PC-3 (cell line): ENCODE data around the gene ARL4D. TPM values are rescaled to one million over a fixed set of nuclear protein-coding genes. Genes with fewer than 3 reads are reported as not detected.

Experiments used
- ATAC-seq: fragments of 200-7000 bp; cut with Tn5 transposase; 2 replicates; pipeline ENCODE4 v1.9.1; 2020; ENCODE audit warnings: mild to moderate bottlenecking, moderate library complexity
- BruUV-seq: library from RNA; stranded (reverse); fragments of 400-500 nt; replicated peaks from 2 replicates; lab custom pipeline; 2021; lab: Mats Ljungman, UMichigan
- CTCF ChIA-PET: fragments of 300-600 bp; sonication (Branson Sonifier 250); formaldehyde crosslinking; loops from one replicate; lab custom pipeline; 2022; ENCODE audit warnings: antibody characterized with exemption; lab: Charles Lee
- POLR2A ChIA-PET: fragments of 300-600 bp; sonication (Branson Sonifier 250); formaldehyde crosslinking; loops from one replicate; lab custom pipeline; 2022; ENCODE audit warnings: antibody characterized with exemption; ENCODE audit not compliant: unreplicated experiment; lab: Charles Lee
- DNase-seq: peaks from one replicate; pipeline ENCODE4 v3.0.0-alpha.2; 2015
- H2AFZ ChIP-seq: fragments of 300-600 bp; sonication (generic); 2 replicates; pipeline ENCODE4 v1.6.0; 2016; ENCODE audit warnings: antibody characterized with exemption, low read length
- H3F3A ChIP-seq: fragments of 300-600 bp; sonication (generic); one replicate; pipeline ENCODE4 v1.6.0; 2017; ENCODE audit warnings: antibody characterized with exemption, low read length, control low read depth, mild to moderate bottlenecking; ENCODE audit not compliant: unreplicated experiment
- H3K27ac ChIP-seq: fragments of 300-600 bp; sonication (generic); 2 replicates; pipeline ENCODE4 v1.5.1; 2016; ENCODE audit warnings: mild to moderate bottlenecking, low read length
- H3K27me3 ChIP-seq: fragments of 300-600 bp; sonication (generic); 2 replicates; pipeline ENCODE4 v1.6.1; 2016; ENCODE audit warnings: low read length, mixed read lengths
- H3K36me3 ChIP-seq: fragments of 300-600 bp; sonication (generic); 2 replicates; pipeline ENCODE4 v1.6.1; 2016; ENCODE audit warnings: low read depth, mixed run types, low read length, mixed read lengths
- H3K4me1 ChIP-seq: fragments of 300-600 bp; sonication (generic); 2 replicates; pipeline ENCODE4 v1.5.1; 2016; ENCODE audit warnings: low read length; ENCODE audit not compliant: insufficient read depth
- H3K4me2 ChIP-seq: fragments of 300-600 bp; sonication (generic); 2 replicates; pipeline ENCODE4 v1.6.0; 2016; ENCODE audit warnings: low read length
- H3K4me3 ChIP-seq: fragments of 300-600 bp; sonication (generic); 2 replicates; pipeline ENCODE4 v1.5.1; 2016; ENCODE audit warnings: mild to moderate bottlenecking, low read length, mixed read lengths
- H3K79me2 ChIP-seq: fragments of 300-600 bp; sonication (generic); 2 replicates; pipeline ENCODE4 v1.6.1; 2017; ENCODE audit warnings: low read length, mixed read lengths
- H3K9ac ChIP-seq: fragments of 300-600 bp; sonication (generic); 2 replicates; pipeline ENCODE4 v1.6.0; 2016; ENCODE audit warnings: mild to moderate bottlenecking, low read length
- H3K9me2 ChIP-seq: fragments of 300-600 bp; sonication (generic); replicated peaks from 2 replicates; pipeline ENCODE4 v1.6.1; 2016; ENCODE audit warnings: mixed run types, low read length, mixed read lengths
- H3K9me3 ChIP-seq: fragments of 300-600 bp; sonication (generic); 2 replicates; pipeline ENCODE4 v1.6.1; 2016; ENCODE audit warnings: low read length, mixed read lengths
- H4K20me1 ChIP-seq: fragments of 300-600 bp; sonication (generic); 2 replicates; pipeline ENCODE4 v1.6.1; 2016; ENCODE audit warnings: low read length, mixed read lengths
- EZH2 ChIP-seq: fragments of 300-600 bp; sonication (generic); IDR thresholded peaks from one replicate; pipeline ENCODE4 v1.6.1; 2017; ENCODE audit warnings: antibody characterized with exemption, mild to moderate bottlenecking, low read length; ENCODE audit not compliant: unreplicated experiment
- EZH2phosphoT487 ChIP-seq: fragments of 300-600 bp; sonication (generic); IDR thresholded peaks from 2 replicates; pipeline ENCODE4 v1.6.1; 2018; ENCODE audit warnings: mild to moderate bottlenecking, antibody characterized with exemption, low read length, borderline replicate concordance
- intact Hi-C: fragments of 100-400 bp; cut with micrococcal nuclease; formaldehyde crosslinking; loops from 2 replicates; pipeline ENCODE4 v1.9.0; 2023
- total RNA-seq: library from RNA; depleted of rRNA; stranded (reverse); fragments of >200 nt; gene quantifications from 2 replicates; pipeline ENCODE4 v1.2.3, GENCODE V29; 2014
- TF ChIP-seq, protein P1 (sequence below): fragments of 300-600 bp; sonication (generic); conservative IDR thresholded peaks from 2 replicates; pipeline ENCODE4 v1.5.1; 2017; ENCODE audit warnings: antibody characterized with exemption, low read depth, mild to moderate bottlenecking, low read length

Gene ARL4D
- total RNA-seq, 1 experiment from 2014 or later = 14.3 TPM

DNA sequence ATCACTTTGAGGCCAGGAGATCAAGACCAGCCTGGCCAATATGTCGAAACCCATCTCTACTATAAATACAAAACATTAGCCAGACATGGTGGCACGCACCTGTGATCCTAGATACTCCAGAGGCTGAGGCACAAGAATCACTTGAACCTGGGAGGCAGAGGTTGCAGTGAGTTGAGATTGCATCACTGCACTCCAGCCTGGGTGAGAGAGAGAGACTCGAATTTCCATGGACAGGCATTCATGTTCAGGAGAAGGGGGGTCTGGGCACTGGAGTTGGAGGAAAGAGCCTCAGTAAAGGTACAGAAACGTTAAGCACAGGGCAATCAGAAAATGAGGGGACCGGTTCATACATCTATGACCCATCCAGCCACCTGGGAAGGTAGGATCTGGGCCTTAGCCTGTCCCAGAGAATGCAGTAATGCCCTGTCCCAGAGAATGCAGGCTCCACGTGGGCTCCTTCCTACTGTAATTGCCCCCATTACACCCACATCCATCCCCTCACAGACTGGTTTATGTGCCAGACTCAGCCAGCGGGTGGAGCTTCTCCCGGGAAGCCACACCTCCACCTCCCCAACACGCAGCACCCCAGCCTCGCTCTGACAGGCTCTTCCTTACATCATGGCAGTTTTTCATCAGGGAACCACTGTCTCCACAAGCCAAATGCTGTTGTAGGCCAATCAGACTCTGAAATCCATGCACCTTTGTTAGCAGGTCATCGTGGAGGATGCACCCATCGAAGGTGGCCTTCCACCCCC is 21.6 kb upstream of the ARL4D start:
- intact Hi-C loops = no loop called here
- DNase-seq = no peak
- POLR2A ChIA-PET = no interaction called here

DNA sequence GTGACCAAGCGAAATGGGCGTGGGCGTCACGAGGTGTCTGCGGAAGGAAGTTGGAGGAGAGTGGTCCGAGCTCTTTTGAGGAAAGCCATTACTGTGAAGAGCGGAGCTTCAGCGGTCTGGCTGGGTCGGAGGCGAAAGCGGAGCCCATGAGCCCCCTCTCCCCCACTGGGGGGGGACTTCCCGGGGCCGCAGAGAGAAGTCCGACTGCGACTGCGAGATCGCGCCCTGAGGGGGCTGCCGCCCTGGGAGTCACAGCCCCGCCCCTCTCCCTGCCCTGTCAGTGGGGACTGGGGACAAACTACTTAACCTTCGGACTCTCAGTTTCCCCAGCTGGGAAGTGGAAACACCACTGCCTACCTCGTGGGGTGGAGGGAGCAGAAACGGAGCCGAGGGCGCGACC is 20.0 kb upstream of the ARL4D start:
- no TSS peak for BruUV-seq
- H2AFZ ChIP-seq = no peak overlapping the region
- H3K27me3 ChIP-seq = no peaks in the 10 kb centered on the region
- no peak for DNase-seq
- 0 out of 2 replicates have a peak, but pooled peaks cover 5% of the 10 kb centered on the region for H3K9me3 ChIP-seq
- no peaks in the 10 kb centered on the region for H3K79me2 ChIP-seq
- no peak overlapping the region for H3K4me2 ChIP-seq
- no peaks in the 10 kb centered on the region for H3K36me3 ChIP-seq
- ChIA-PET POLR2A (interaction anchor here (0.6 kb wide), 1 partner anchor 11 kb away, joined by 7 read pairs; no protein-coding TSS in a partner anchor), CTCF (no interaction called here)
- intact Hi-C loops = no loop called here
- TF ChIP-seq EZH2phosphoT487 (no peak), EZH2 (no peak)
- TF ChIP-seq, protein P1, sequence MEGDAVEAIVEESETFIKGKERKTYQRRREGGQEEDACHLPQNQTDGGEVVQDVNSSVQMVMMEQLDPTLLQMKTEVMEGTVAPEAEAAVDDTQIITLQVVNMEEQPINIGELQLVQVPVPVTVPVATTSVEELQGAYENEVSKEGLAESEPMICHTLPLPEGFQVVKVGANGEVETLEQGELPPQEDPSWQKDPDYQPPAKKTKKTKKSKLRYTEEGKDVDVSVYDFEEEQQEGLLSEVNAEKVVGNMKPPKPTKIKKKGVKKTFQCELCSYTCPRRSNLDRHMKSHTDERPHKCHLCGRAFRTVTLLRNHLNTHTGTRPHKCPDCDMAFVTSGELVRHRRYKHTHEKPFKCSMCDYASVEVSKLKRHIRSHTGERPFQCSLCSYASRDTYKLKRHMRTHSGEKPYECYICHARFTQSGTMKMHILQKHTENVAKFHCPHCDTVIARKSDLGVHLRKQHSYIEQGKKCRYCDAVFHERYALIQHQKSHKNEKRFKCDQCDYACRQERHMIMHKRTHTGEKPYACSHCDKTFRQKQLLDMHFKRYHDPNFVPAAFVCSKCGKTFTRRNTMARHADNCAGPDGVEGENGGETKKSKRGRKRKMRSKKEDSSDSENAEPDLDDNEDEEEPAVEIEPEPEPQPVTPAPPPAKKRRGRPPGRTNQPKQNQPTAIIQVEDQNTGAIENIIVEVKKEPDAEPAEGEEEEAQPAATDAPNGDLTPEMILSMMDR = no peak
- H4K20me1 ChIP-seq = no peaks in the 10 kb centered on the region
- H3F3A ChIP-seq = no peaks in the 10 kb centered on the region
- no peak overlapping the region for H3K27ac ChIP-seq
- no peak for ATAC-seq
- no peak overlapping the region for H3K4me3 ChIP-seq
- no peak overlapping the region for H3K9ac ChIP-seq
- H3K4me1 ChIP-seq = no peaks in the 10 kb centered on the region
- H3K9me2 ChIP-seq = no peaks in the 10 kb centered on the region

More for the DNA sequence above, 21.6 kb upstream of the ARL4D start:
- no peak overlapping the region for H3K4me3 ChIP-seq
- no peak overlapping the region for H3K4me2 ChIP-seq
- H4K20me1 ChIP-seq = no peaks in the 10 kb centered on the region
- no peaks in the 10 kb centered on the region for H3K36me3 ChIP-seq
- H3K27me3 ChIP-seq = no peaks in the 10 kb centered on the region
- H2AFZ ChIP-seq = no peak overlapping the region
- ATAC-seq = no peak
- no peaks in the 10 kb centered on the region for H3K79me2 ChIP-seq
- TF ChIP-seq, protein P1 = no peak
- no peak for TF ChIP-seq EZH2phosphoT487
- no peak for TF ChIP-seq EZH2
- no peaks in the 10 kb centered on the region for H3K9me2 ChIP-seq
- CTCF ChIA-PET = no interaction called here
- no peaks in the 10 kb centered on the region for H3K4me1 ChIP-seq
- H3K9ac ChIP-seq = no peak overlapping the region
- H3F3A ChIP-seq = no peaks in the 10 kb centered on the region
- 0 out of 2 replicates have a peak, but pooled peaks cover 5% of the 10 kb centered on the region for H3K9me3 ChIP-seq
- no TSS peak for BruUV-seq
- H3K27ac ChIP-seq = no peak overlapping the region

DNA sequence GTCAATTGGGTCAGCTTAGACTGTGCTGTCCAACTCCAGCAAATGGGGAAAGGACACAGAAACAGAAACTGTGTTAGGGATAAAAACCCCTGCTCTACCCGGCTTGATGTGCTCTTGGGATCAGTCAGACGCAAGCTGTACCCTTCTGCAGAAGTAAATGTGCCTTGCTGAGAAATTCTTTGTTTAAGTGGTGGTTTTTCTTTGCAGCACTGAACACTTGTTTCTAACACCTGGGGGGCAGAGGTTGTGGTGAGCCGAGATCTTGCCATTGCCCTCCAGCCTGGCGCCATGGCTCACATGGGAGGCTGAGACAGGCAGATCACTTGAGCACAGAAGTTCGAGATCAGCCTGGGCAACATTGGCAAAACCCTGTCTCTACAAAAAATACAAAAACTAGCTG is 18.5 kb upstream of the ARL4D start:
- H3K27ac ChIP-seq = no peak overlapping the region
- CTCF ChIA-PET = no interaction called here
- no peak for ATAC-seq
- no peak for DNase-seq
- no peak overlapping the region for H3K4me2 ChIP-seq
- no peaks in the 10 kb centered on the region for H3K9me2 ChIP-seq
- intact Hi-C loops = no loop called here
- H3K9me3 ChIP-seq = 0 out of 2 replicates have a peak, but pooled peaks cover 5% of the 10 kb centered on the region
- no peaks in the 10 kb centered on the region for H3K79me2 ChIP-seq
- POLR2A ChIA-PET = no interaction called here
- no TSS peak for BruUV-seq
- H3K9ac ChIP-seq = no peak overlapping the region
- H3K4me1 ChIP-seq = no peaks in the 10 kb centered on the region
- TF ChIP-seq, protein P1 = no peak
- H3F3A ChIP-seq = no peaks in the 10 kb centered on the region
- no peak overlapping the region for H3K4me3 ChIP-seq
- H4K20me1 ChIP-seq = no peaks in the 10 kb centered on the region
- no peak overlapping the region for H2AFZ ChIP-seq
- H3K27me3 ChIP-seq = no peaks in the 10 kb centered on the region
- no peaks in the 10 kb centered on the region for H3K36me3 ChIP-seq
